CD4-positive, alpha-beta T cell treated with Interleukin-21 for 1 hour (primary cell): ENCODE data around the gene PIM2.
"Not testable (repeated sequence)": the region's sequence is repeated elsewhere in the genome, so short reads cannot be mapped to it uniquely, and the experiment has no call there.

Source experiments
- DNase-seq: peaks from one replicate; pipeline ENCODE4 v3.0.0-alpha.2; 2020

Gene PIM2

DNA sequence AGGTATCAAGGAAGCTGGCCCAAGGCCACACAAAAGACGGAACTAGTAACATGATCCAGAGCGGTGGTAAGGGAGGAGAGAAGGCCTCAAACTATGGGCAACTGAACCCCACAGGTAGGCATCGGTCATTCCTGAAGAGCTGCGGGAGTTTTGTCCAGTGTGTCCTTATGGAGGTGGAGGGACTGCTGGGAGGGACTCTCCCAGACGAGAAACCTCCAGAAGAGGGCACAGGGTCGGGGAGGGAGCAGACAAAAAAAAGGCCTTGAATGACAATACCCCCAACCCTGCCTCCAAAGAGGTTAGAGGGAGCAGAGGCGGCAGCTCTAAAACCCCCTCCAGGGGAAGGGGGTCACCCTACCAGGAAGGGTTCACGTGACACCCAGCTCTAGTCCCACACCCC, 14.6 kb downstream of the PIM2 start:
- no peak for DNase-seq

DNA sequence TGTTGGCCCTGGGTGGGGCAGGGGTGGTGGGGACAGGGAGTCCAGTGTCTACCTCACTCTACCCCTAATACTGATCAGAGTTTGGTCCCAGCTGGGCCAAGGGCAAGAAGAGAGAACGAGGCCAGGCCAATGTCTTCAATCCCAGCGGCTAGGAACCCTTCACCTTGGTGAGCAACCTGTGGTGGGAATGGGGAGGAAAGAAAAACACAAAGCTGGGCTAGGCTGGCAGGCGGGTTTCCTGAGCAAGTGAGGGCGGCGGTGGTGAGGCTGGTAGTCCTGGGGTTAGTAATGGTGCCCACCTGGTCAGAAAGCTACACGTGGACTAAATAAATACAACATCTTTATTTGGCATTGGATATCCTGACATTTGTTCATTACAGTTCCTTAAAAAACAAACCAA, 15.5 kb downstream of the PIM2 start:
- no peak for DNase-seq

DNA sequence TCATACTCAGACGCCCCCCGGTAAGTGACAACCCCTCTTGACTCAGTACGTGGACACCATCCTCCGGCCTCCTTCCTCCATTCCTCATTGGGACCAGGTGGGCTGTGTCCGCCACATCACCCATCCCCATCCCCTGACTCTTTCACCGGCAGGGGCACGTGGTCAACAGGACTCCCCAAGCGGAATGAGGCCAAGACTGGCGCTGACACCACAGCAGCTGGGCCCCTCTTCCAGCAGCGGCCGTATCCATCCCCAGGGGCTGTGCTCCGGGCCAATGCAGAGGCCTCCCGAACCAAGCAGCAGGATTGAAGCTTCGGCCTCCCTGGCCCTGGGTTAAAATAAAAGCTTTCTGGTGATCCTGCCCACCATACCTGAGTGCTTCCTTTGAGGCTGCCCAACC, 16.0 kb downstream of the PIM2 start:
- DNase-seq = no peak

DNA sequence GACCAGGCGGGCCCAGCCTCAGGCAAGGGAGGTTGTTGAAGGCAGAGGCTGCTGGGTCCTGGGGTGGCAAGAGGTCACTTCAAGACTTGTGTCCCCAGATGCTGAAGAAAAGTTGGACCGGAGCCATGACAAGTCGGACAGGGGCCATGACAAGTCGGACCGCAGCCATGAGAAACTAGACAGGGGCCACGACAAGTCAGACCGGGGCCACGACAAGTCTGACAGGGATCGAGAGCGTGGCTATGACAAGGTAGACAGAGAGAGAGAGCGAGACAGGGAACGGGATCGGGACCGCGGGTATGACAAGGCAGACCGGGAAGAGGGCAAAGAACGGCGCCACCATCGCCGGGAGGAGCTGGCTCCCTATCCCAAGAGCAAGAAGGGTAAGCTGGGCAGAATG, 16.7 kb downstream of the PIM2 start:
- no peak for DNase-seq

DNA sequence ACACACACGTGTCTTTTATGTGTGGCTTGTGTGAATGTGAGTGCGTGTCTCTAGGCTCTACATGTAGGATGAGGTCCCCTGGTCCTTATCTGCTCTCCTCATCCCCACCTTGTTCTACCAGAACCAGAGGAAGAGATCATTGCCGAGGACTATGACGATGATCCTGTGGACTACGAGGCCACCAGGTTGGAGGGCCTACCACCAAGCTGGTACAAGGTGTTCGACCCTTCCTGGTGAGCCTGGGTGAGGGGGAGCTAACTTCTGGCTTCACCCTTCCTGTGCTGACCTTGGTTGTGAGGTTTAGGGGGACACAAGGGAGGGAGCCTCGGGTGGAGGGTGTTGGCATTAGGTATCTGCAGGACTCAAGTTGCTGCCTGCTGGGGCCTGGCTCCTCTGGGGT, 17.8 kb downstream of the PIM2 start:
- DNase-seq = no peak

DNA sequence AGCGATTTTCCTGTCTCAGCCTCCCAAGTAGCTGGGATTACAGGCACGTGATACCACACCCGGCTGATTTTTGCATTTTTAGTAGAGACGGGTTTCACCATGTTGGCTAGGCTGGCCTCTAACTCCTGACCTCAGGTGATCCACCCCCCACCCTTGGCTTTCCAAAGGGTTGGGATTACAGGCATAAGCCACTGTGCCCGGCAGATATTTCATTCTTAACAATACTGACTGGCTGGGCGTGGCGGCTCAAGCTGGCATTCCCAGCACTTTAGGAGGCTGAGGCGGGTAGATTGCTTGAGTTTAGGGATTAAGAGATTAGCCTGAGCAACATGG, 19.8 kb downstream of the PIM2 start:
- no peak for DNase-seq

DNA sequence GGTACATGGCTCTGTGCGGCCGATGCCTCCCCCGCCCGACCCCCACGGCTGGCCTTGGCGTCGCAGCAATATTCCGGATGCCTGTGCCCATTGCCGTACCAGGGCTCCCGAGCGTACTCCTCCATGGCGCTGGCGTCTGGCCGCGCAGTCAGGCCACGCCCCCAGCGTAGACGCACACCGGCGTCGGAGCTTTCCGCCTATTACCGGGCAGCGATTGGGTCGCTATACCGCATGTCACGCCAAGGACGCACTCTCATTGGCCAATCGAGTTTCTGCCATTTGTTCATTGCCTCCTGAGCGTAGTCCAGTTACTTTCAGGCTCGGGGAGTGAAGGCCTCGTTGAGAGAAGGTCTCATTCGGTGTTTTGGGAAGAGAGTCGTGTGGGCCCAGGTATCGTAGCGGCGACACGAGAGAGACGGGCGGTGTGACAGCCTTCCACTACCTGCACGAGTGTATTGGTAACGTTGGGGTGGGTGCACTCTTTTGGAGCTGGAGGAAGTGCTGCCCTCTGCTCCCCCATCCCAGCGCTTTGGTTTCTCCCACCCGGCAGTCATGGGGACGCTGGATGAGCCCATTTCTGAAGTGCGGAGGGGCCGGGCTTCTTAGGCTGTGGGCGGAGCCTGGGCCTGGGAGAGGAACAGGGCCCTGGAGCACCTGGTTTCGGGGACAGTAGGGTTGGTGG, 21.1 kb downstream of the PIM2 start, which contains the start of the genes PQBP1 and TIMM17B:
Gene PQBP1 (plus strand): TSS at position 306 of the 682 bp plus-strand sequence. CDS start 580 bp downstream, outside the sequence.
Gene TIMM17B (minus strand): TSS at position 144 of the 682 bp plus-strand sequence. CDS start 19 bp downstream, at position 125.
- DNase-seq = peak; percentile 94

DNA sequence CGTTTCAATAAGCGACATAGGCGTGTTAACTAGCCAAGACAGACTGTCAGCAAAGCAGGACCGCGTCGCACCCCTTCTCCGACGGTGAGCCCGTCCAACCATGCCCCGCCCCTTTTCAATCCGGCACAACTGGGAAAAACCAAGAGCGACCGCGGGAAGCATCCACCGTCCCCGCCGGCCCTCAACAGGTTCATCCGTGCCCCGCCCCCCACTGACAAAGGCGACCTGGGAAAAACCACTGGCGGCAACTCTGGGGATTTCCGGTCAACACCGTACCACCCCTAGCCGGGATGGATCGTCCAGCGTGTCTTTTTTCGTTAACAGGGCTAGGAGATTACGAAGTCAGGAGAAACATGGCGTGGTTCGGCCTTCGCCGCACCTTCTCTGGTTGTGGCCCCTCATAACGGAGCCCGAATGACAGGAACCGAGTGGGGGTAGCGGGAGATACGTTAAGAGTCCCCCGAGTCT, 21.6 kb downstream of the PIM2 start:
- peak; percentile 83 for DNase-seq

DNA sequence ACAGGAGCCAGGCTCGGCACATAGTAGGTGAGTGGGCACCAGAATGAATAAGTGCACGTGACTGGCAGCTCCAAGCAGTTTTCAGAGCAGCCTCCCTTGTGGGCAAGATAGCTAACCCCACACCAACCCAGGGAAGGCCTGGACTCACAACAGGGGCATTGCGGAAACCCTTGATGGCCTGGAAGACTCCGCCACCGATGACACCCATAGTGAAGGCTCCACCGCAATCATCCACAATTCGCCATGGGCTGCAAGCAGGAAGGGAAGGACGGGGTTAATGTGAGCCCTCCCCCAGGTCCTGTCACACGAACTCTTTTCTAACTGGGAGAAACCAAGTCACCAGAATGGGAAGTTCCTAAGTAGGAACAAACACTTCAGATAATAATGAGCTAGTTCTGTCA, 22.2 kb downstream of the PIM2 start:
- no peak for DNase-seq

DNA sequence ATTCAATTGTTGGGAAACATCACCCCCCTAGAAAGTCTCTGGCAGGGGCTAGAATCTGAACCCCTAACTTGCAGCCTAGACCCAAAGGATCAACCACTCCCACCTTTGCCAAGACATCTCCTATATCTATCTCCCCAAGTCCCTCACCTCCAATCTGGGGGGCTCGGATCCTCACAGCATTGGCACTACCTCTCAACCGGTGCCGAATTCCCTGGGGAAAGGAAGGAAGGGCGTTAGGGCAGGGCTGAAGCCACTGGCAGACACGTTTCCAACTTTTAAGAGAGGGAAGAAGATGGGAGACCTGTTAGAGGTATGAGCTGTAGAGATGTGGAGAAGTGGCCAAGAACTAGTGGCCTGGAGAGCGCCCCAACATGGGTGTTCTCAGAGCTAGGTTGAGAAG, 23.9 kb downstream of the PIM2 start:
- DNase-seq = no peak

DNA sequence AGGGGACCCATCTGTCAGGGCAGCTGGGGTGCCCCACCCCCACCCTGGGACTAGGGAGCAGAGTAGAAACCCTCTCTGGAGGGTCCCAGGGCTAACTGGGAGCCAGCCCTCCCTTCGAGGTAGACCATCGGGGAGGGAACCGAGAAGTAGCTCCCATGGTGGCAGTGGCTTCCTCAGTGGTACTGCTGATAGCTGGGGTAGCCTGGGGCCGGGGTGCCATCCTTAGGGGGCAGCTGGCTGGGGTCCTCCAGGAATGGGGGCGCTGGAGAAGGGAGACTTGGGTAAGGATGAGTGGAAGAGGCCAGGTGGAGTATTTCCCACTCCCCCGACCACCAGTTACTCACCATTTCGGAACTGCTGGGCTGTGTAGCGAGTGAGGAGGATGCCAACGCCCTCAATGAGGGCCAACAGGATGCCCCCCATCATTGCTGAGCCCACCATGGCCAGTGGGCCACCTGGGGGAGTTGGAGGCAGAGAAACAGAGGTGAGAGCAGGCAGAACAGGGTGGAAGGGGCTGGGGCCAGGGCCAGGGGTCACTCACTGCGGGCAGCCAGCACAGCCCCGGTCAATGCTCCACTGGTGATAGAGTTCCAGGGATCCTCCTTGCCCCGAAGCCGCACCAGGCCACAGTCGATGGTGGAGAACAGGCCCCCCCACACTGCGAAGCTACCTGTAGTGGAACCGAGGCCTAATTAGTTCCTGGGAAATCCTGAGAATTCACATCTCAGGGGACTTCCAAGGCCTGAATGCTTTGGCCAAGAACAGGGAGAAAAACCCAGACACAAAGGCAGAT, 25.1 kb downstream of the PIM2 start:
- no peak for DNase-seq

DNA sequence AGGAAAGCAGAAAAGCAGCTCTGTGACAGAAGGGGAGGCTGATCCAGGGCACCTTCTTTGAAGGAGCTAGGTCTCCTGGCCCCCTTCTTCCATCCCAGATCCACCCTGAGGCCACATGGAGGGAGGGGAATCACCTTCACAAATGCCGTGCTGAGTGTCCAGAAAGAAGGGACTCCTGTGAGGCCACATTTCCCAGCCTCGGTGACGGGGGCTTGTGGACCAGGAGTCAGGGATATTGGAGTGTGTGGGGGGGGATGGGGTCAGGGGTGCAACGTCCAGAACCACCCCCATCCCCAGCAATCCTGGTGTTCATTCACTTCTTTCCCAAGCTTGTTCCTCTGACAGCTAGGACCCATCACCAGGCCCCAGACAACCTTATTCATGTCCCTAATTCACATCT, 25.9 kb downstream of the PIM2 start:
- no peak for DNase-seq

DNA sequence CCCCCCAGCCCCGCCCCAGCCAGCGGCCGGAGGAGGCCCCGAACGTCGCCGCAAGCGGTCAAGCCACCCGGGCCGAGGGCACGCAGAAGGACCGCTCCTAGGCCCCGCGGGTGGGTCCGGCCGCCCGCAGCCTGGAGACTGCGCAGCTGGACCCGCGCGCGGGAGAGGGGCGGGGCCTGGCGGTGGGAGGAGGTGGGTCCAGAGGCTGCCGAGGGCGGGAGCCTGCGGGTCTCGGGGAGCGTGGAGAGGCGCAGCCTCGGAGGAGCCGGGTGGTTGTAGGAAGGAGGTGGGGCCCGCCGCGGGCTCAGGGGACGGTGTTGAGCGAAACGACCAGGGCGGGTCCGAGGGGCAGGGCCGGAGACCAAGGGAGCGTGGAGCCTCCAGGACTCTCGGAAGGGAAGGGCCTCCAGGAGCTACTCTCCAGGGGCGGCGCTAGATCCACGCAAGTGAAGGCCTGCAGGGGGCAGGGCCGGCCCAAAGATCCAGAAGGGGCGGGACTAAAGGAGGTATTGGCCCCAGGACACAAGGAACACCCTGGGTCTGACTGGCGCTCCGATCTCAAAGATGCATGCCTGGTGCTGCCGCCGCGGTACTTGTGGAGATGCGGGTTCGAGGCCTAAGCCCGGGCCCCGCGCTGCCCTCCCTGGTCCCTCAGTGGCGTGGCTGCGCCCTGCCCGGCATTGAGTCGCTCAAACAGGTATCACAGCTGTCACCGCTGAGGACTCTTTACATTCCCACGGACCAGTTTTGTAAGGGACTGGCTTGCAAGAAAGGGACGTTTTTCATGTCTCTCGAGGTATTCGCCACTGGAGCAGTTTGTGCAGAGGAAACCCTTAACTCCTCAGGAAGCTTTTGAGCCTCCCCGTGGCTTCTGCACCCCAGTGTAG, 27.2 kb downstream of the PIM2 start:
- peak; percentile 84 for DNase-seq

DNA sequence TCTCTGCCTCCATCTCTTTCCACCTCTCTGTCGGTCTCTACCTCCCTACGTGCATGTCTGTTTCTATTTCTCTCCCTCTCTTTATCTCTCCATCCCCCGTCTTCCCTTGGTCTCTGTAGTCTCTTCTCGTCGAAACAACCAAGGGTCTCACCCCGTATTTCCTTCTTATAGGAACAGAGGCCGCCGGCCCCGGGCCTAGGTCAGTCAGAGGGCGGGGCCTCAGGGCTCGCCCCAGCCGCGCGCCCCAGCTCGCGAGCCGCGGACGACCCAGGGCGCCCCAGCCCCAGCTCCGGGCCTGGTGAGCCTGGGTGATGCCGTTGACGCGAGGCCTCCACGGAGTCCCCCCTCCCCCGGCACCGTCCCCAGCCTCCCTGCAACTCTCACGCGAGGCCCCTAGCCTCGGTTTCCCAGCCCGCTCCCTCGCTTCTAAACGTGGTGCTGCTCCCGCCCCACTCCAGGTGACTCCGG, 27.9 kb downstream of the PIM2 start:
- DNase-seq = no peak

DNA sequence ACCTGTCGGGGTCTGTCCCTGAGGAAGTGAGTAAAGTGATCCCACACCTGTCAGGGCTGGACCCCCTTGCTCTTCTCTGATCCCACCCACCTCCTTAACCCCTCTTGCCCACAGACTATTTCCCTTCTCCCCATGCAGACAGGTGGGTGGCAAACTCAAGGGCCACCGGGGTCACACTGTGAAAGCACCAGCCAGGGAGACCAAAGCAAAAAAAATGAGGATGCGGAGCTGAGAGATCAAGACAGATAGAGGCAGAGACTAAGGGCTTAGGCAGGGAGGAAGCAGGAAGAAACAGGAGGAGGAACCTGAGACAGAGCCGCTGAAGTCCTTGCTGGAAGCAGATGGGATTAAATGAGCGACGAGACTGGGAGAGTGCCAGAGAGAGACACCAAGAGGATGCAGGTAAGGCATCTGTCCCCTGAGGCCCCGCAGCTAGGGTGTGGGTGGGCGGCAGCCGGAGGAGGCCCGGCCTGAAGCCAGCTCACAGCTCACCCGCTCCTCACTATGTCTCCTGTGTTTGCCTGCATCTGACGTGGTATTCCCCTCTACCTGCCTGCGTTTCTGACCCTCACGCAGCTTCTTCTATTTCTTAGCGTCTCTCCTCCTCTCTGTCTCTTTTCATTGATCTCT, 28.4 kb downstream of the PIM2 start:
- DNase-seq = no peak

DNA sequence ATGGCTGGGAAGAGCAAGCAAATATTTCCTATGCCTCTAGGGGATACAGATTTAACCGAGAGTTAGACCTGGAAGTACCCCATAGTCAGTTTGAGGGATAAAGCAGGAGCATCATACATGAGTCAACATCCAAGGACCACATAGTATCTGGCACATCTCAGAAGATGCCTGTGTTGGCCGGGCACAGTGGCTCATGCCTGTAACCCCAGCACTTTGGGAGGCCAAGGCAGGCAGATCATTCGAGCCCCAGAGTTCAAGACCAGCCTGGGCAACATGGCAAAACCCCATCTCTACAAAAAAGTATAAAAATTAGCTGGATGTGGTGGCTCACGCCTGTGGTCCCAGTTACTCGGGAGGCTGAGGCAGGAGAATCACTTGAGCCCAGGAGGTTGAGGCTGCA, 32.2 kb downstream of the PIM2 start:
- DNase-seq = not testable (repeated sequence)

DNA sequence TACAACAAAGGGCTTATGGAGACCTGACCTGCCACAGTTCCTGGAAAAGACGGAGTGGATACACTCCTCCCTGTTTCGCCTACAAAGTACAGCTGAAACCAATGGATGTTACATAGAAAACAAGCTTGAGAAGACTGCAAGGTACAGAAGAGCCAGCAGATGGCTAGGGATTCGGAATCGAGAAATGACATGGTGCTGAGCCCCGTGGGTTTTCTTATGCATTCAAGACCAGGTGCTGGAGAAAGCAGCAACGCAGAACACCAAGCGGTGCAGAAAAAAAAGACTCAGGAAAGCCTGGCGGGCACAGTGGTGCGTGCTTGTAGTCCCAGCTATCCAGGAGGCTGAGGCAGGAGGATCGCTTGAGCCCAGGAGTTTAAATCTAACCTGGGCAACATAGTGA, 35.1 kb downstream of the PIM2 start:
- DNase-seq = no peak

DNA sequence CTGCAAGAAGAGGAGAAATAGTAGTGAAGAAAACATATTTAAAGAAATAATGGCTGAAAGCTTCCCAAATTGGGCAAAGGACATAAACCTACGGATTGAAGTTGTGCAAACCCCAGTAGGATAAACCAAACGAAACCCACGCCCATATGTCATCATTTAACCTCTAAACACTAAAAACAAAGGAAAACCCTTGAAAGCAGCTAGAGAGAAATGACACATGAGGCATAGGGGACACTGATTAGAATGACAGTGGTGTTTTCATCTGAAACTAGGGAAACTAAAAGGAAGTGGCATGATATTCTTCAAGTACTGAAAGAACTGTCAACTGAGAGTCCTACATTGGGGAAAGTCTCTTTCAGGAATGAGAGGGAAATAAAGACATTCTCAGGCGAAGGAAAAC, 41.9 kb downstream of the PIM2 start:
- DNase-seq = not testable (repeated sequence)

DNA sequence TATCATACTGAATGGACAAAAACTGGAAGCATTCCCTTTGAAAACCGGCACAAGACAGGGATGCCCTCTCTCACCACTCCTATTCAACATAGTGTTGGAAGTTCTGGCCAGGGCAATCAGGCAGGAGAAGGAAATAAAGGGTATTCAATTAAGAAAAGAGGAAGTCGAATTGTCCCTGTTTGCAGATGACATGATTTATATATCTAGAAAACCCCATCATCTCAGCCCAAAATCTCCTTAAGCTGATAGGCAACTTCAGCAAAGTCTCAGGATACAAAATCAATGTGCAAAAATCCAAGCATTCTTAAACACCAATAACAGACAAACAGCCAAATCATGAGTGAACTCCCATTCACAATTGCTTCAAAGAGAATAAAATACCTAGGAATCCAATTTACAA, 46.8 kb downstream of the PIM2 start:
- not testable (repeated sequence) for DNase-seq

DNA sequence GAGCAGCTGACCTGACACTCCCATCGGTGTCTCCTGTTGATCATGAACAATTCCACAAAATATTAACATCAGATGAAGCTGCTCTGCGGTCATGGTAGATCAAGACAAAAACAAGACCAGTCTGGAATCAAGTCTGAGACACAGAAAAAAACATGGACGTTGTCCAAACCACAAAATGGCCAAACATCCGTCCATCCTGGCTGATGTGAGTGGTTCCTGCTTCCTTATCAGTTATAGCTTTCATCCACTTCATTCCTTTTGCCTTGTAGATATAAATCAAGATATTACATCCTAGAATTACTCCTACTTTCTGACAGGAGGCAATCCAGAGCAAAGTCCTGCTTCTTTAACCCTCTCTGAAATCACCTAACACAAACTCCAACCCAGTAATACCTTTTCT, 54.6 kb downstream of the PIM2 start:
- DNase-seq = no peak
